GM21529 (cell line): ENCODE data around the gene RNF212B.
"Not testable (repeated sequence)": the region's sequence is repeated elsewhere in the genome, so short reads cannot be mapped to it uniquely, and the experiment has no call there.

Experiments used
- ATAC-seq: cut with Tn5 transposase; IDR thresholded peaks from one replicate; pipeline ENCODE4 v1.9.1; 2021; ENCODE audit not compliant: unreplicated experiment

RNF212B gene, protein sequence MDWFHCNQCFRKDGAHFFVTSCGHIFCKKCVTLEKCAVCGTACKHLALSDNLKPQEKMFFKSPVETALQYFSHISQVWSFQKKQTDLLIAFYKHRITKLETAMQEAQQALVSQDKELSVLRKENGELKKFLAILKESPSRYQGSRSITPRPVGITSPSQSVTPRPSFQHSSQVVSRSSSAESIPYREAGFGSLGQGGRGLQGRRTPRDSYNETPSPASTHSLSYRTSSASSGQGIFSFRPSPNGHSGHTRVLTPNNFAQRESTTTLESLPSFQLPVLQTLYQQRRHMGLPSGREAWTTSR

DNA sequence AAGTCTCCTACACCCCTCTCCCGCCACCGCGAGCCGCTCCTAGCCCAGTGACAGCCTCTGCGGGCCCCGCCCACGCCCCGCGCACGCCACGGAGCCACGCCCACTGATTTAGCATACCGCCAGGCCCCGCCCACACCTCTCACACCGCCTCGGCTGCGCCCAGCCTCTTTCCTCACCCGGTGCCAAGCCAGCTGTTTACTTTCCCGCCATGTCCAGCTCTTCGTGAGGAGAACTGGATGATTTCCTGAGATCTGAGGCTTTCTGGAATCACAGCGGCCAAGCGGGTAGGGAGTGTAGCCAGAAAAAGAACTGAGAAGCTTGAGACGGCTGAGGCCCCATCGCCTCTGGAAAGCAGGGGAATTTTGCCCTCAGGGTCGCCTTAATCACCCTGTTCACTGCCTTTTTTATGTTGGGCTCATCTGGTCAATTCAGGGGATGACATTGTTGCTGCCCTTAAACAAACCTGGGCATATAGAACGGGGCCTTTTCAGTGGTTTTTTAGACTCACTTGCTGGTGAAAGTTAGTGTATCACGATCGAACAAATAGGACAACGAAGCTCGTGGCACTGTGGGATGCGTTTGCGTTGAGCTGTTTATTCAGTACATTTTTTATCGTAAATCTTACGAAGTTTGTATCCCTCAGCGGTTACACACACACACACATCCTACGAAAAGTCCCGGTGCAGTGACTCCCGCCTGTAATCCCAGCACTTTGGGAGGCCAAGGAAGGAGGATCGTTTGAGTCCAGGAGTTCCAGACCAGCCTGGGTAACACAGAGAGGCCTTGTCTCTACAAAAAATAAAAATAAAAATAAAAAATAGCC is at the start of gene RNF212B:
TSS of gene RNF212B (plus strand) at position 165 of the 823 bp plus-strand sequence. CDS start 2,410 bp downstream, outside the sequence.
- peak; percentile 73 for ATAC-seq

DNA sequence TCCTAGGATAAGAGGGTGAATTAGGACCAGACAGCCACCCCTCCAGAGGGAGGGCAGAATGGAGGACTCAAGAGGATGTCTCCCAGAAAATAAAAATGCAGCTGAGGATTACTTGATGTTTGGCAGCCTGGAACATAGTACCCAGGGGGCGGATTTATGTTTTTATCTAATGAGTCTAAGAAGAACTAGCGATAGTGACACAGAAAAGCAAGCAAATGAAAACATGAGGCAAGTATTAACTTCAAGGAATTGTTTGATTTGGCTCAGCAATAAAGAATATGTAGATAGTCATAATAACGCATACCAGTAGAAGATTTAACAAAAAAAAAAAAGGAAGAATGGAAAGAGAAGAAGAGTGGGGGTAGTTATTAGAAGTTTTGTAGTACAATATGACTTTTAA is 44.3 kb upstream of the RNF212B start:
- no peak for ATAC-seq

DNA sequence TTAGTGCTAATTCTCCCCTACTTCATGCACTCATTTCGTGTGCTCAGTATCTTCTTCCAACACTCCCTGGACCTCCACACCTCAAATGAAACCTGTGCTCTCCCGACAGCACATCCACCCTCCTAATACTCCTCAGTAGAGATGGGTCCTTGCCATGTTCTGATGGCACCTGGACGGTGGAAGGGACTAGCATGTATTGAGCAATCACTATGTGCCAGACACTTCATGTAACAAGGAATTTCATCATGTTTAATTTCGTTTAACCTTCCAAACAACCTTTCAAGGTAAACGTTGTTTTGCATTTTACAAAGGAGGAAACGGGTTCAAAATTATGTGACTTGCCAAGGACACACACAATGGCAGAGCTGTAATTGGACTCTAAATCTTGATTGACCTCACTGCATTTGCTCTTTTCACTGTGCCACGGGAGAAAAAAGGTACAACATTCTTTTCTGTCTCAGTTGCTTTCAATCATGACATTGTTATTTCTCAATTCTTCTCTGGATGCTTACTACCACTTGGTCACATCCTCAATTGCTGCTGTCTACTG is 42.1 kb upstream of the RNF212B start:
- ATAC-seq = no peak

DNA sequence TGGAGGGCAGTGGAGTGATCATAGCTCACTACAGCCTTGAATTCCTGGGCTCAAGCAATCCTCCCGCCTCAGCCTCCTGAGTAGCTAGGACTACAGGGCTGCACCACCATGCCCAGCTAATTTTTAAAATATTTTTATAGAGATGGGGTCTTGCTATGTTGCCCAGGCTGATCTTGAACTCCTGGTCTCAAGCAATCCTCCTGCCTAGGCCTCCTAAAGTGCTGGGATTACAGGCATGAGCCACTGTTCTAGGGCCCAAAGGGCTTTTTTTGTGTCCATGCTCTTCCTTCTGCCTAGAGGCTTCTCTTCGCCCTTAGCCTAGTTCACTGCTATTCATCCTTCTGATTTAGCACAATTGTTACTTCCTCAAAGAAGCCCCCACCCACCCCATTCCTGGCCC is 41.2 kb upstream of the RNF212B start:
- ATAC-seq = not testable (repeated sequence)

DNA sequence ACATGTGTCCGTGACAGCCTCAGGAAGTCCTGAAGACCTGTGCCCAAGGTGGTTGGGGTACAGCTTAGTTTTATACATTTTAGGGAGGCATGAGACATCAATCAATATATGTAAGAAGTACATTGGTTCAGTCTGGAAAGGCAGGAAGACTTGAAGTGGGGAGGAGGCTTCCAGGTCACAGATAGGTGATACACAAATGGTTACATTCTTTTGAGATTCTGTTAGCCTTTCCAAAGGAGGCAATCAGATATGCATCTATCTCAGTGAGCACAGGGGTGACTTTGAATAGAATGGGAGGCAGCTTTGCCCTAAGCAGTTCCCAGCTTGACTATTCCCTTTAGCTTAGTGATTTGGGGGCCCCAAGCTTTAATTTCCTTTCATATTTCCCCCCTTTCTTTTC is 38.6 kb upstream of the RNF212B start:
- ATAC-seq = not testable (repeated sequence)

DNA sequence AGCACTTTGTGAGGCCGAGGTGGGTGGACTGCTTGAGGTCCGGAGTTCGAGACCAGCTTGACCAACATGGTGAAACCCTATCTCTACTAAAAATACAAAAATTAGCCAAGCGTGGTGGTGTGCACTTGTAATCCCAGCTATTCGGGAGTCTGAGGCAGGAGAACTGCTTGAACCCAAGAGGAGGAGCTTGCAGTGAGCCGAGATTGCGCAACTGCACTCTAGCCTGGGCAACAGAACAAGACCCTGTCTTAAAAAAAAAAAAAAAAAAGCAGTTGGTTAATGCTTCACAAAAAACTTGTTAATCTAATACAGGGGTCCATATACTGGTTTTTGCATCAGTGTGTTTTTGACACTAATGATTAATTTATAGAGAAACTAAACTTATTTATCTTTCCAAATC is 35.7 kb upstream of the RNF212B start:
- ATAC-seq = no peak

DNA sequence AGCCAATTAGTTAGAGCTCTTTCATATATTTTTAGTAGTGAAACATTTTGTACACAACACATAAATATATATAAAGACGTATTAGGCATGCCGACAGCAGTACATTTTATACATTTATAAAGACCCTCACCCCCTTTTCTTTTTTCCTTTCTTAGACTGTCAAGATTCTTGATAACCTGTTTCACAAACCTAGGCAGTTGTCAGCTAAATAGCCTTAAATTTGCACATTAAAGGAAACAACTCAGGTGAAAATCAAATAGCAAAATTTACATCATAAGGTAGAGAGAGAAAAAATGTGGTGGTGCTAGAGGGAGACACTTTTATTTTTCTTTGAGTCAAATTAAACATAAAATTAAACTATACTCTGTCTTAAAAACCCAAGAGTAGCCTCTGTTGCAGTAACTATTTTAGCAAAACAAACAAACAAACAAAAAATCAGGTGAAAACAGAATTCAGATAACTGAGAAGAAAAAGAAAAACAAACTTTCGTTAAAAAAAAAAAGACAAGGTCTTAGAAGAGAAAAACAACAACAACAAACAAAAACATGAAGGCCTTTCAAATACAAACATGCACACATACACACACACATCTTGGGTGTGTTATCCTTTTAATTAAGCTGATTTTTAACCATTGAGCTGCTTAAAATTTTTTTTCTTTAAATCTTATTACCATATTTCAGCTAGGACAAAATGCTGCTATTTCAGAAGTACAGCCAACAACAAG is 31.2 kb upstream of the RNF212B start:
- no peak for ATAC-seq

DNA sequence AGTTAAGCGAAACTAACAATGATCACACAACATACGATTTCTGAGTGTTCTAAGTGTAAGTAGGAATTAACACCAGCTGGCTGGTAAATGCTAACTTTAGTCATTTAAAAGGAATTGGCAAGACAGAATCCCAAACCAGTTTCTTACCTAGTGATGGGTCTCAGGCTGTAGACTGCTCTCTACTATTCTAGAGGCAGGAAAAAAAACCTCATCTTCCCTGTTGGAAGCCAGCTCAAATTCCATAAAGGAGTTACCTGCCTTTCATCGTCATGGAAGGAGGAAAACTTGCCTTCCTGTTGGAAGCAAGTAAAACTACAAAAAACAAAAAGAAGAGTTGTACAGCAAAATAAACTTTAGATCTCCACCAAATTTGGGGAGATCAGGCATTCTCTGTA is 30.6 kb upstream of the RNF212B start:
- no peak for ATAC-seq

DNA sequence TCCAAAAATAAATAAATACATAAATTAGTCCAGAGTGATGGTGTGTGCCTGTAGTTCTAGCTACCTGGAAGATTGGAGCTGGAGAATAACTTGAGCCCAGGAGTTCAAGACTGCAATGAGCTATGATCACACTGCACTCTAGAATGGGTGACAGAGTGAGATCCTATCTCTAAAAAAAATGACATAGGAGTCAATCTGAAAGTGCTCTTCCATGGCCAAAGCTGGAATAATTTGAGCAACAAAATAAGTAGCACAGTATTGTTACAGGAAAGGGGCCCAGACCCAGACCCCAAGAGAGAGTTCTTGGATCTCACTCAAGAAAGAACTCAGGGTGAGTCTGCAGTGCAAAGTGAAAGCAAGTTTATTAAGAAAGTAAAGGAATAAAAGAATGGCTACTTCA is 29.4 kb upstream of the RNF212B start:
- no peak for ATAC-seq

DNA sequence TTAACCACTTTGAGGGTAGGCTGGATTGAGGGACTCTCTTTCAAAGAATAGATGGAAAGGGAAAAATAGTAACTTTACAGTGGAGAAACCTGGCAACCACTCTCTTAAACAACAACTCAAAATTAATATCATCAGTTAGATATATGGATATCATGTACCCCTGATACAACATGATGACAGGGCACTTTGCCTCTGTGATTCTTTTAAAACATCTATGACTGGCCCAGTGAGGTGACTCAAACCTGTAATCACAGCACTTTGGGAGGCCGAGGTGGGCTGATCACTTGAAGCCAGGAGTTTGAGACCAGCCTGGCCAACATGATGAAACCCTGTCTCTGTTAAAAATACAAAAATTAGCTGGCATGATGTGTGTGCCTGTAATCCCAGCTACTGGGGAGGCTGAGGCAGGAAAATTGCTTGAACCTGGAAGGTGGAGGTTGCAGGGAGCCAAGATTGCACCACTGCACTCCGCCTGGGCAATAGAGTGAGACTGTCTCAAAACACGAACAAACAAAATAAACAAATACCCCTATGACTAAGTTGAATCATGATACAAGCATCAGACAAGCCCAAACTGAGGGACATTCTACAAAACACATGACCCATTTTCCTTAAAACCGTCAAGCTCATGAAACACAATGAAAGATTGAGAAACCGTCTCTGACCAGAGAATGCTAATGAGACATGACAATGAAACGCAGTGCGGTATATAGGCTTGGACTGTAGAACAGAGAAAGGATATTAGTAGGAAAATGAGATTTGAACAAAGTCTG is 27.9 kb upstream of the RNF212B start:
- no peak for ATAC-seq

DNA sequence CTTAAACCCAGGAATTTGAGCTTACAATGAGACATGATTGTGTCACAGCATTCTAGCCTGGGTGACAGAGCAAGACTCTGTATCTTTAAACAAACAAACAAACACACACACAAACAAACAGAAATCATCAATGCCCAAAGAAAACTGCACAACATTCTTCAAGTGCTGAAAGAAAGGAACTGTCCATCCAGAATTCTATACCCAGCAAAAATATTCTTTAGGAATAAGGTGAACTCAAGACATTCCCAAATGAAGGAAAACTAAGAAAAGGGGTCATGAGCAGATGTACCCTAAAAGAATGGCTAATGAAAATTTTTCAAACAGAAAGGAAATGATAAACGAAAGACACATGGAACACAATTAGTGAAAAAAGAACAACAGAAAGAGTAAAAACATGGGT is 22.3 kb upstream of the RNF212B start:
- no peak for ATAC-seq

DNA sequence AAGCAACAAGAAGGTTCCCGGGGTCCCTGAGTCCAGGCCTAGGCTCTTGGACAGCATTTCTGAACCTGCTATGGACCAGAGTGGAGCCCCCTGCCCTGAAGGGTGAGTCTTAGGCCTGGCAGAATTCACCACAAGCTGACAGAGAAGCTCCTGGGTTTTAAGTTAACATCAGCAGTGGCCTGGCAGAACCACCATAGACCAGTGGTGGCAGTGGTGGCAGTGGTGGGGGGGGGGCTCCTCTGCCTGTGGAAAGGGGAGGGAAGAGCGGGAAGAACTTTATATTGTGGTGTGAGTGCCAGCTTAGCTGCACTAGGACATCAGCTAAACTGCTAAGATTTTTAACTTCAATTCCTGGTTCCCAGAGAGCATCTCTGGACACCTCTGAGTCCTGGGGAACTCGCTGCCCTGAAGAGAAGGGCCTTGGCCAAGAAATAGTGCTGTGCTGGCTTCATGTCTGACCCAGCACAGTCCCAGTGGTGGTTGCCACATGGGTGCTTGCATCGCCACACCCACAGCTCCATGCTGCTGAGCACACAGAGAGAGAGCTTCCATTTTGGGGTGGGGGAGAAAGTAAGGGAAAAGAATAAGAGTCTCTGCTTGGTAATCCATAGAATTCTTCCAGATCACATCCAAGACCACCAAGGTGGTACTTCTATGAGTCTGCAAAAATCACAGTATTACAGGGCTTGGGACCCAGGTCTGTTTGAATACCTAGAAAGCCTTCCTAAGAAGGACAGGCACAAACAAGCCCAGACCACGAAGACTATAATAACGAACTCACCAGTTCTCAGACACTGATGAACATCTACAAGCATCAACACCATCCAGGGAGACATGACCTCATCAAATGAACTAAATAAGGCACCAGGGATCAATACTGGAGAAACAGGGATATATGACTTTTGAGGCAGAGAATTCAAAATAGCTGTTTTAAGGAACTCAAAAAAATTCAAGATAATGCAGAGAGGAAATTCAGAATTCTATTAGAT is 20.4 kb upstream of the RNF212B start:
- no peak for ATAC-seq

DNA sequence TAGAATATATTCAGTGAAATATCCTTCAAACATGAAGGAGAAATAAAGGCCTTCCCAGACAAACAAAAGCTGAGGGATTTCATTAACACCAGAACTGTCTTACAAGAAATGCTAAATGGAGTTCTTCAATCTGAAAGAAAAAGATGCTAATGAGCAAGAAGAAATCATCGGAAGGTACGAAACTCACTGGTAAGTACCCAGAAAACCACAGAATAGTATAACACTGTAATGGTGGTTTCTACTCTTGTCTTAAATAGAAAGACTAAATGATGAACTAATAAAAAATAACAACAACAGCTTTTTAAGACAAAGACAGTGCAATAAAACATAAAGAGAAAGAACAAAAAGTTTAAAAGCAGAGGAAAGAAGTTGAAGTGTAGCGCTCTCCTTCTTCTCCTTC is 18.7 kb upstream of the RNF212B start:
- ATAC-seq = no peak

DNA sequence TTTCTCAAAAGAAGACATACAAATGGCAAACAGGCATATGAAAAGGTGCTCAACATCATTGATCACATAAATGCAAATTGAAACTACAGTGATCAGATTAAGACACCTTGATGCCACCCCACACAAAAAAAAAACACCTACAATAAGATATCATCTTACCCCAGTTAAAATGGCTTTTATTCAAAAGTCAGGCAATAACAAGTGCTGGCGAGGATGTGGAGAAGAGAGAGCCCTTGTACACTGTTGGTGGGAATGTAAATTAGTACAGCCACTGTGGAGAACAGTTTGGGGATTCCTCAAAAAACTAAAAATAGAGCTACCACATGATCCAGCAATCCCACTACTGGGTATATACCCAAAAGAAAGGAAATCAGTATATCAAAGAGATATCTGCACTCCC is 12.8 kb upstream of the RNF212B start:
- not testable (repeated sequence) for ATAC-seq

DNA sequence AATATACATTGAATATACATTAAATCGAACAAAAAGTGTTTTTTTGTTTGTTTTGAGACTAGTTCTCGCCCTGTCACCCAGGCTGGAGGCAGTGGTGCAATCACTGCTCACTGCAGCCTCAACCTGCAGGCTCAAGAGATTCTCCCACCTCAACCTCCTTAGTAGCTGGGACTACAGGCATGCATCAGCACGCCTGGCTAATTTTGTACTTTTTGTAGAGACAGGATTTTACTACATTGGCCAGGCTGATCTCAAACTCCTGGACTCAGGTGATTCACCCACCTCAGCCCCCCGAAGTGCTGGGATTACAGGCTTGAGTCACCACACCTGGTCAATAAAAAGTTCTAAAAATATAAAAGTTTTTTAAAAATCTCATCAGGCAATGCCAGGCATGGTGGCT is 10.2 kb upstream of the RNF212B start:
- no peak for ATAC-seq

DNA sequence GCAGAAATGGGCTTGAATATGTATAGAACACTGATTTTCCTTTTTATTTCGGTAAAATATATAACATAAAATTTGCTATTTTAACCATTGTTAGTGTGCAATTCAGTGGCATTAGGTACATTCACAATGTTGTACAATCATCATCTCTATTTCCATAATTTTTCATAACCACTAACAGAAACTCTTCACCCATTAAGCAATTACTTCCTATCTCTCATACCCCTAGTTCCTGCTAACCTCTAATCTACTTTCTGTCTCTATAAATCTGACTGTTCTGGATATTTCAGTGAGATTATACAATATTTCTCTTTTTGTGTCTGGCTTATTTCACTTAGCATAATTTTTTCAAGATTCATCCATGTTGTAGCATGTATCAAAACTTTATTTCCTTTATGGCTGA is 8.9 kb upstream of the RNF212B start:
- ATAC-seq = no peak

DNA sequence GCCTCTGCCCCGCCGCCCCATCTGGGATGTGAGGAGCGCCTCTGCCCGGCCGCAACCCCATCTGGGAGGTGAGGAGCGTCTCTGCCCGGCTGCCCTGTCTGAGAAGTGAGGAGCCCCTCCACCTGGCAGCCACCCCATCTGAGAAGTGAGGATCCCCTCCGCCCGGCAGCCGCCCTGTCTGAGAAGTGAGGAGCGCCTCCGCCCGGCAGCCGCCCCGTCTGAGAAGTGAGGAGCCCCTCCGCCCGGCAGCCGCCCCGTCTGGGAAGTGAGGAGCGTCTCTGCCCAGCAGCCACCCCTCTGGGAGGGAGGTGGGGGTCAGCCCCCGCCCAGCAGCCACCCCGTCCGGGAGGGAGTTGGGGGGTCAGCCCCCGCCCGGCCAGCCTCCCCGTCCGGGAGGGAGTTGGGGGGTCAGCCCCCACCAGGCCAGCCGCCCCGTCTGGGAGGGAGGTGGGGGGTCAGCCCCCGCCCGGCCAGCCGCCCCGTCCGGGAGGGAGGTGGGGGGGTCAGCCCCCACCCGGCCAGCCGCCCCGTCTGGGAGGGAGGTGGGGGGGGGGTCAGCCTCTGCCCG is 5.4 kb upstream of the RNF212B start:
- not testable (repeated sequence) for ATAC-seq

DNA sequence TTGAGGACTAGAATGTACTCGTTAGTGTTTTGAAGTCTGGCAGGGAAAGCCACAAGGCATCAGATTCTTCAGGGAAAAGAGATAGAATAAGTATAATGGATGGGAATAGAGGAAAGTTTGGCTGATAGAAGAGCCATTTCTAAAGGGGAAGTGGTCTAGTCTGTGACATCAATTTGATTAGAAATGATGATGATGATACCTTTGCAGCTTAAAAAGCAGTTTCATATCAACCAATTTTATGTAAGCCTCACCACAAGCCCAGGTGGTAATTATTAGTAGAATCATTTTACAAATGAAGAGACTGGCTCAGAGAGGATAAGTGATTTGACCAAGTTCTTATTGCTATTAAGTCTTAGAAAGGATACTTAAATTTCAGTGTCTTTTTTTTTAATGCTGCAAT is 2.9 kb downstream of the RNF212B start:
- ATAC-seq = no peak

DNA sequence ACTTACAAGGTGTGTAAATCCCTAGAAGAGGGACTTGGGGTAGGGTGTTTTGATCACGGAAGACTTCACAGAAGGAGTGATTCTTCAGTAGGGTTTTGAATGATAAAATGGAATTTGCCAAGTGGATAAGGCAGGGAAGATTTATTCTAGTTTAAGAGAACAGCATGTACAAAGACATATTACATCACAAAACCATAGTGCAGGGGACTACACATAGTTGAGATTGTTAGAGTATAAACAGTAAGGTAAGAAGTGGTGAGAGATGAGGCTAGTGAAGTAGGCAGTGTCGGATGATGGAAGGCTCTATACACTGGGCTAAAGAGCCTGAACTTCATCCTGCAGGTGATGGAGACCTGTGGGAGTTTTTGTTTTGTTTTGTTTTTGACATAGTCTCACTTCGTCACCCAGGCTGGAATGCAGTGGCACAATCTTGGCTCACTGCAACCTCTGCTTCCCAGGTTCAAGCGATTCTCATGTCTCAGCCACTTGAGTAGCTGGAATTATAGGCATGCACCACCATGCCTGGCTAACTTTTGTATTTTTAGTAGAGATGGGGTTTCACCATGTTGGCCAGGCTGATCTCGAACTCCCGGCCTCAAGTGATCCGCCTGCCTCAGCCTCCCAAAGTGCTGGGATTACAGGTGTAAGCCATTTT is 3.5 kb downstream of the RNF212B start:
- ATAC-seq = not testable (repeated sequence)
